ENCODE data around the gene HSFX3.
"Not testable (repeated sequence)": the region's sequence is repeated elsewhere in the genome, so short reads cannot be mapped to it uniquely, and the experiment has no call there.

HSFX3 gene

DNA sequence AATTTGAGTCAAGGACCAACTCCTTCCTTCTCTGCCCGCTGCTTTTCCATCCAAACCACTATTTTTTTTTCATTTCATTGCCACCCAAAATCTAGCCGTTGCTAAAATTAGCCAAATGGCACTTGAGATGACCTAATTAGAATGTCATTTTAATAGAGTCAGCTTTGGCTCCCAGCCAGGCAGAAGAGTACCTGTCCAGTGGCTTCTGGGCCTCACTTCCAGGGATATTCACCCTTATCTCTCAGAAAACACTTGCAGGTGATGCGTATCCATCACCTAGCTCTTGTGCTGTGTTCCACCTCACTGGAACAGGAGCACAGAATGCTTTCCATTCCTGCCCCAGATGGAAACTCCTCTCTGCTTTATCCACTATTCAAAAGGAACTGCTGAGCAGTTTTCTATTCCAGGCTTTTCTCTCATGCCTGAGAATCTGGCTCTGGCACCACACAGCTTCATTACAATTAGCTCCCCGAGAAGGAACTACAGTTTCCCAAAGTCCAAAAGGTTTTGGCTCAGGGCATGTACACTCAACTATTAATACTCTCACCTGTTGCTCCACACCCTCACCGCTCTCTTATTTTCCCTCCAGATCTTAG is 19.1 kb upstream of the HSFX3 start:
- H3K27ac ChIP-seq, result no peak overlapping the region
- TF ChIP-seq, protein P1, sequence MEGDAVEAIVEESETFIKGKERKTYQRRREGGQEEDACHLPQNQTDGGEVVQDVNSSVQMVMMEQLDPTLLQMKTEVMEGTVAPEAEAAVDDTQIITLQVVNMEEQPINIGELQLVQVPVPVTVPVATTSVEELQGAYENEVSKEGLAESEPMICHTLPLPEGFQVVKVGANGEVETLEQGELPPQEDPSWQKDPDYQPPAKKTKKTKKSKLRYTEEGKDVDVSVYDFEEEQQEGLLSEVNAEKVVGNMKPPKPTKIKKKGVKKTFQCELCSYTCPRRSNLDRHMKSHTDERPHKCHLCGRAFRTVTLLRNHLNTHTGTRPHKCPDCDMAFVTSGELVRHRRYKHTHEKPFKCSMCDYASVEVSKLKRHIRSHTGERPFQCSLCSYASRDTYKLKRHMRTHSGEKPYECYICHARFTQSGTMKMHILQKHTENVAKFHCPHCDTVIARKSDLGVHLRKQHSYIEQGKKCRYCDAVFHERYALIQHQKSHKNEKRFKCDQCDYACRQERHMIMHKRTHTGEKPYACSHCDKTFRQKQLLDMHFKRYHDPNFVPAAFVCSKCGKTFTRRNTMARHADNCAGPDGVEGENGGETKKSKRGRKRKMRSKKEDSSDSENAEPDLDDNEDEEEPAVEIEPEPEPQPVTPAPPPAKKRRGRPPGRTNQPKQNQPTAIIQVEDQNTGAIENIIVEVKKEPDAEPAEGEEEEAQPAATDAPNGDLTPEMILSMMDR (conservative IDR thresholded peaks at IDR 0.05), result no peak

DNA sequence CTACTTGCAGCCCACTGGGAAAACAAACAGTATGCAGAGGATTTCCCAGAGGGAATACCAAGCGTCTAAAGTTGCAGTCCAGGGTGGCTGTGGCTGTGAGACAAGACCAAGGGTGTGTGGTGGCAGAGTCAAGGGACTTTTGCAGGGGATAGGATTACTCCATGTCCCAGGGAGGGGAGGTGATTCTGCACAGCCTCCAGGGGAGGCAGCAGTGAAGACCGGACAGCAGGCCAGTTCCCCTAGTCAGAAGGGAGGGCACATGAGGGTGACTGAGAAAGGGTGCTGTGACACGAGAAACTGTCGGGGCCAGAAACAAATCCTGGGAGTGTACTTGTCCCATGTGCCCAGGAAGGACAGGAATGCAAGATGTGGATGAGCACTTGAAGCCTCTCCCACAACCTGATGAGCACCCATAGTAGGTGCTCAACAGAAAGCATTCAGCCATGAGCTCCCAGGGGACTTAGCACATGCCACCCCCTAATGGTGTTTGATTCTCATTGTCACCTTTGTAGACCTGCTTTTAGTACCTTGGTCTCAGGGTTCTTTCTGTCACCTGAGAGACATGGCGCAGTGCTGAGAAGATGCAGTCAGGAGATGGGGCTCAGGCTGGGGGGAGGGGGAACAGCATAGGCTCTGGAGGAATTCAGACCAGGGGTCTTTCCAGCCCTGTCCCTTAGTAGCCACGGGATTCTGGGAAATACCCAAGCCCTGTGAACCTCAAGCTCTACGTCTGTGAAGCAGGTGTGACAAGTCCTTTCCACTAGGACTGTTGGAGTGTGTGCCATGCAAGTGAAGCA is 18.1 kb upstream of the HSFX3 start:
- no peak overlapping the region for H3K27ac ChIP-seq
- TF ChIP-seq, protein P1 (conservative IDR thresholded peaks at IDR 0.05), result no peak

DNA sequence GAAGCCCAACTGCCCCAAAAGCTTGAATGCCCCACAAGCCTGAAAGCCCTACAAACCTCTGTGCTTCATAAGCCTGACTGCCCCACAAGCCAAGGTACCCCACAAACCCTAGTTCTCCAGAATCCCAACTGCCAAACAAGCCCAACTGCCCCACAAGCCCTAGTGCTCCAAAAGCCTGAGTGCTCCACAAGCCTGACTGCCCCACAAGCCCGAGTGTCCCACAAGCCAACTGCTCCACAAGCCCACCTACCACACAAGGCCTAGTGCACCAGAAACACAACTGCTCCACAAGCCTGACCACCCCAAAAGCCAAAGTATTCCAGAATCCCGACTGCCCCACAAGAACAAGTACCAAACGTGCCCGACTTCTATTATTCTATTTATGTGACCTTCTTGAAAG is 13.6 kb upstream of the HSFX3 start:
- H3K27ac ChIP-seq, result no peak overlapping the region
- TF ChIP-seq, protein P1 (conservative IDR thresholded peaks at IDR 0.05), result no peak

DNA sequence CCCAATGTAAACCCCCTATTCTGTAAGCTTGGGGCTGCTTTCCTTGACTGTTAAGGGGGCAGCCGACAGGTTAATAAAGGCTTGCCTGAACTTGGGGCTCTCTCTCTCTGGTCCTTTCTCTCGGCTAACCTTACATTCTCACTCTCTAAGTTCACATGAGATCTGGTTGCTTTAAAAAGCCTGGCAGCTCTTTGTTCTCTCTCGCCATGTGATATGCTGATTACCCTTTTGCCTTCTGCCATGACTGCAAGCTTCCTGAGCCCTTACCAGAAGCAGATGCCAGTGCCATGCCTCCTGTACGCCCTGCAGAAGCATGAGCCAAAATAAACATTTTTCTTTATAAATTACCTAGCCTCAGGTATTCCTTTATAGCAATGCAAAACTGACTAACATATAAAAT is 5.5 kb upstream of the HSFX3 start:
- not testable (repeated sequence) for H3K27ac ChIP-seq

DNA sequence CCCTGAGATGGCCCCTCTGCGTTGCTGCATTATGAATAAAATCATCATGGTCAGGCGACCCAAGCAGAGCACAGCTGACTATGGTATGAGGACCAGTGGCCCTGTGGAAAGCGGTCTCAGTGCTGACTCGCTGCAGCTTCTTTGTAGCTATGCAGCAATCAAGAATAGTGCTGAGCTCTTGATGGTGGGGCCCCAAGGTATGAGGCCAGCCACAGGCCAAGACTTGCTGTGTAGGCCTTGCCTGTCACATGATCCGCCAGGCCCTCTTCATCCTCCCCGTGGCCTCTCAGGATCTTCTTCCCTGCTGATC is 2.2 kb upstream of the HSFX3 start:
- H3K27ac ChIP-seq, result not testable (repeated sequence)

DNA sequence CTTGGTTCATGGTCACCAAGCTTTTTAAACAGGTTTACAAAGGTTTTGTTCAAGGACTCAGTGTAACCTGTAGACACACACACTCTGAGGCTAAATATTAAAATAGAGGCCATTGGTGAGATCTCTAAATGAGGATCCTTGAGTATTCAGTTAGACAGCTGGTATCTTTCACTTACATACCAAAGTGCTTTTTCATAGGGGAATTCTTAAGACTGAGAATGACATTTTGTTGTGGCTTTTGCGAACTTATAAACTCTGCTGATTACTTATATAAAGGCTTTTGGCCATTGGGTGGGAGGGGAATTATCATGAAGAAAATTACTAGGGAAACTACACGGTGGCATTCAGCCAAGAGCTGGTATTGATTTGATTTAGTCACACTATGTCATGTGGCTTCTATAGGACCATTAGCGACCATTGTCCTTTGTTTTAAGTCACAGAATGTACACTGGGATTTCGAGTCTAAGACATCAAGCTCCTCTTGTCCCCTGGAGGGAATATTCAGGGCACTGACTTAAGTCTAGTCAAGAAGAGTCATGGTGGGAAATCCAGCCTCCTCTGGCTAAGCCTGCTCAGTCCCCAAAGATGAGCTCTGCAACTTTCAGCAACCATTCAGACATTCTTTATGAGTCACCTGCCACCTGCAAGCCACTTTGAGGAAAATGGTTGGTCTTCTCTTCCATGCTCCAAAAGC is 1.7 kb upstream of the HSFX3 start:
- H3K27ac ChIP-seq, result not testable (repeated sequence)

DNA sequence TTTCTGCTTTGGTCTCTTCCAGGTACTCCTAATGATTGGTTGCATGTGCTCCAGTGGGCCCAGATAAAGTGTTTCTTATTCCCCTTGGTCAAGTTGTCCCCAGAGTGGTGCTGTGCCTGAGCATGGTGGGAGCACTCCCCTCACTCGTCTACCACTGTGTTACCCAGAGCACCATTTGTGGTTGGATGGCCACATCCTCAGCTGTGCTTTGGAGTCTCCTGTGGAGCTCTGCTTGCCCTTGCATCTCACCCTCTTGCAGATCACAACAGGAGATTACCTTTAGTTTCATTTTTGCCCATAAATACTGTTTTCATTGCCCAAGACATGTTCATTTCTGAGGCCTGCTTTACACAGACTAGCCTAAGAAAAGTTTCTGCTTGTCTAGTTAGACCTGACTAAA is 730 bp upstream of the HSFX3 start:
- H3K27ac ChIP-seq, result not testable (repeated sequence)

DNA sequence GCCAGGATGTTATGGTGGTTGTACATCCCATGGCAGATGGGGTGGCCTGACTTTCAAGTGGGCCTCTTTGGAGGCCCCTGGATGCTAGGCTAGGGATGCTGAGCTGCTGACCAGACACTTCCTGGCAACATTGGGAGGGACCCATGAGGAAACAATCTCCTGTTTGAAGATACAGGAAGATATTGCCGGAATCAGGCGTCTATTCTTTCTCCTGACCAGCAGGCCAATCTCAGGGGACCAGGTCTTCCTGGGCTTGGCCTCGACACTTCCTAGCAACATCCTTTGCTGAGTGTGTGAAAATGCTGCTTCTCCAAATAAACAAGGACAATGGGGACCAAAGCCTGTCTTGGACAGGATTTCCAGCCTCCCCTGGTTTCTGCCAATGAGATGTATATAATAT is 1.9 kb downstream of the HSFX3 start:
- H3K27ac ChIP-seq, result not testable (repeated sequence)

DNA sequence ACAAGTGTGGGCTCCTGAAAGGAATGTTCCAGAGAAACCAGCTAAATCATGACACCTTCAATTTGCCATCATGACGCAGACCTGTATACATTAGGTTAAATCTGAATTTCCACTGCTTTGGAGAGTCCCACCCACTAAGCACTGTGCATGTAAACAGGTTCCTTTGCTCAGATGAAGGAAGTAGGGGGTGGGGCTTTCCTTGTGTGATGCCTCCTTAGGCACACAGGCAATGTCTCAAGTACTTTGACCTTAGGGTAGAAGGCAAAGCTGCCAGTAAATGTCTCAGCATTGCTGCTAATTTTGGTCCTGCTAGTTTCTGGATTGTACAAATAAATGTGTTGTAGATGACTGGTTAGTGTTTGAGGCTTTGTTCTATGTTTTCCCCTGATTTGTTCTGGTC is 2.8 kb downstream of the HSFX3 start:
- H3K27ac ChIP-seq, result not testable (repeated sequence)

DNA sequence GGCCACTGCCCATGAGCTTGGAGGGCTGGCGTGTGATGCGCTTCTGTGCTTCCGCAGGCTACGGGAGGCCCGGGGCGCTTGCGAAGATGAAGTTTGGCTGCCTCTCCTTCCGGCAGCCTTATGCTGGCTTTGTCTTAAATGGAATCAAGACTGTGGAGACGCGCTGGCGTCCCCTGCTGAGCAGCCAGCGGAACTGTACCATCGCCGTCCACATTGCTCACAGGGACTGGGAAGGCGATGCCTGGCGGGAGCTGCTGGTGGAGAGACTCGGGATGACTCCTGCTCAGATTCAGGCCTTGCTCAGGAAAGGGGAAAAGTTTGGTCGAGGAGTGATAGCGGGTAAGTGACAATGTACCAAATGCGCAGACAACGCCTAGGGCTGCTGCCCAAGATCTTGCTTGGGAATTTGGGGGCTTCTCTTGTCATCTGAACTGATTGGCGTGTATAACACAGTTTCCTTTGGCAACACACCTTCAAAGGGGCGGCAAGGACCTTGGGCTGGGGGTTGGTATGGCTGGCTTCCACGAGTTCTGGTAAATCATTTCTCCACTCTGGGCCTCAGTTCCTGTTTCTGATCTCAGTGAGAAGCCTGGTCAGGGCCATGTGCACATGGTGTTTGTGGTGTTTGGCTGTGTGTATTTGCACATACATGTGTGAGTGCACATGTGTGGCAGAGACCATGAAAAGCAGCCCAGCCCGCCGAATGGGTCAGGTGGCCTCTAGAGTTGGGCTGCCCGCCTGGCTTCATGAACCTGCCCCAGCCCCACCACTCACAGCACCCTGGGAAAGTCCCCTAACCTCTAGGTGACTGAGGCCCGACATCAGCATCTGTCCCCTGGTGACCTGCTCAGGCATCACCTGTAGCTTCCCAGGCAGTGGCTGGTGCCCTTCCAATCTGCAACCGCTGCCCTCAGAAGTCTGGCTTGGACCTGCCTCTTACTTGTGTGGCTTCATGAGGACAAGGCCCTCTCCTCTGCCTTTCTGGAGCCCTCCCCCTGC is 3.9 kb downstream of the HSFX3 start:
- H3K27ac ChIP-seq, result not testable (repeated sequence)

DNA sequence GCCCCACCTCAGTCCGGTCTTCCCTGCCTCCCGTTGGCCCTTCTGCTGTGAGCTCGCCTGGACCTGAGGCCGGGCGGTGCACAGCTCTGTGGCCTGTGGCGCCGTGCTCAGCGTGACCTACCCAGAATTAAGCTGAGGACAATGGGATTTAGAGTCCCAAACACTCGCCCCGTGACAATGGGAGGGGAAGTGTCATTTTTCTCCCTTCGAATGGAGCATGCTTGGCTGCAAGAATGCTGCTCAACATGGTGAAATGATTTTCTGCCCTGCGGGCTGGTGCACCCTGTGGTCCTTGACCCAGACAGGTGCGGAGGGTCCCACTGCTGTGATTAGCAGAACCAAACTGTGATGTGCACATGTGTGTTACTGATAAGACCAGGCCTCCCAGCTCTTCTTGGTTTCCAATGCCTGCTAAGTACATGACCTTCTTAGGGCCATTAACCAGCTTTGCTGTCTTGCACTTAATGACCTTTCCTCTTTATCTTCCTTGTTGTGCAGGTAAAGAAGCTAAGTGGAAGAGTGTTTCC is 8.1 kb downstream of the HSFX3 start:
- peak overlapping the region; percentile 81 for H3K27ac ChIP-seq
- TF ChIP-seq, protein P1 (conservative IDR thresholded peaks at IDR 0.05), result no peak

Data from VCaP (cell line).